Omental fat pad (tissue), 4 donors: ENCODE data around the gene ATP8B2. TPM values are rescaled to one million over a fixed set of nuclear protein-coding genes. Genes with fewer than 3 reads are reported as not detected.
"Not testable (repeated sequence)": the region's sequence is repeated elsewhere in the genome, so short reads cannot be mapped to it uniquely, and the experiment has no call there.

ENCODE experiments used
- ATAC-seq: fragments of 150-250 bp; one replicate; pipeline ENCODE4 v1.9.1; 2016; ENCODE audit warnings: mild to moderate bottlenecking, moderate library complexity; ENCODE audit not compliant: low FRiP score
- DNase-seq: peaks from one replicate; pipeline ENCODE4 v3.0.0-alpha.2; 2019; ENCODE audit warnings: low spot score
- total RNA-seq, 4 donors: library from RNA; depleted of rRNA; stranded (reverse); fragments of >200 nt; gene quantifications; one replicate each; pipeline ENCODE4 v1.1.0, GENCODE V29; 2016
- TF ChIP-seq, protein P1 (sequence below), 3 donors: fragments of 450-650 bp; IDR thresholded peaks; one replicate each; pipeline ENCODE4 v1.5.1; 2016 to 2017; ENCODE audit warnings: antibody characterized with exemption in 3 of 3, mild to moderate bottlenecking in 3 of 3, moderate library complexity in 2 of 3

Gene ATP8B2, protein sequence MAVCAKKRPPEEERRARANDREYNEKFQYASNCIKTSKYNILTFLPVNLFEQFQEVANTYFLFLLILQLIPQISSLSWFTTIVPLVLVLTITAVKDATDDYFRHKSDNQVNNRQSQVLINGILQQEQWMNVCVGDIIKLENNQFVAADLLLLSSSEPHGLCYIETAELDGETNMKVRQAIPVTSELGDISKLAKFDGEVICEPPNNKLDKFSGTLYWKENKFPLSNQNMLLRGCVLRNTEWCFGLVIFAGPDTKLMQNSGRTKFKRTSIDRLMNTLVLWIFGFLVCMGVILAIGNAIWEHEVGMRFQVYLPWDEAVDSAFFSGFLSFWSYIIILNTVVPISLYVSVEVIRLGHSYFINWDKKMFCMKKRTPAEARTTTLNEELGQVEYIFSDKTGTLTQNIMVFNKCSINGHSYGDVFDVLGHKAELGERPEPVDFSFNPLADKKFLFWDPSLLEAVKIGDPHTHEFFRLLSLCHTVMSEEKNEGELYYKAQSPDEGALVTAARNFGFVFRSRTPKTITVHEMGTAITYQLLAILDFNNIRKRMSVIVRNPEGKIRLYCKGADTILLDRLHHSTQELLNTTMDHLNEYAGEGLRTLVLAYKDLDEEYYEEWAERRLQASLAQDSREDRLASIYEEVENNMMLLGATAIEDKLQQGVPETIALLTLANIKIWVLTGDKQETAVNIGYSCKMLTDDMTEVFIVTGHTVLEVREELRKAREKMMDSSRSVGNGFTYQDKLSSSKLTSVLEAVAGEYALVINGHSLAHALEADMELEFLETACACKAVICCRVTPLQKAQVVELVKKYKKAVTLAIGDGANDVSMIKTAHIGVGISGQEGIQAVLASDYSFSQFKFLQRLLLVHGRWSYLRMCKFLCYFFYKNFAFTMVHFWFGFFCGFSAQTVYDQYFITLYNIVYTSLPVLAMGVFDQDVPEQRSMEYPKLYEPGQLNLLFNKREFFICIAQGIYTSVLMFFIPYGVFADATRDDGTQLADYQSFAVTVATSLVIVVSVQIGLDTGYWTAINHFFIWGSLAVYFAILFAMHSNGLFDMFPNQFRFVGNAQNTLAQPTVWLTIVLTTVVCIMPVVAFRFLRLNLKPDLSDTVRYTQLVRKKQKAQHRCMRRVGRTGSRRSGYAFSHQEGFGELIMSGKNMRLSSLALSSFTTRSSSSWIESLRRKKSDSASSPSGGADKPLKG
- total RNA-seq = 10 to 100 TPM; 41.6 to 78.3 (median 51.0) TPM

DNA sequence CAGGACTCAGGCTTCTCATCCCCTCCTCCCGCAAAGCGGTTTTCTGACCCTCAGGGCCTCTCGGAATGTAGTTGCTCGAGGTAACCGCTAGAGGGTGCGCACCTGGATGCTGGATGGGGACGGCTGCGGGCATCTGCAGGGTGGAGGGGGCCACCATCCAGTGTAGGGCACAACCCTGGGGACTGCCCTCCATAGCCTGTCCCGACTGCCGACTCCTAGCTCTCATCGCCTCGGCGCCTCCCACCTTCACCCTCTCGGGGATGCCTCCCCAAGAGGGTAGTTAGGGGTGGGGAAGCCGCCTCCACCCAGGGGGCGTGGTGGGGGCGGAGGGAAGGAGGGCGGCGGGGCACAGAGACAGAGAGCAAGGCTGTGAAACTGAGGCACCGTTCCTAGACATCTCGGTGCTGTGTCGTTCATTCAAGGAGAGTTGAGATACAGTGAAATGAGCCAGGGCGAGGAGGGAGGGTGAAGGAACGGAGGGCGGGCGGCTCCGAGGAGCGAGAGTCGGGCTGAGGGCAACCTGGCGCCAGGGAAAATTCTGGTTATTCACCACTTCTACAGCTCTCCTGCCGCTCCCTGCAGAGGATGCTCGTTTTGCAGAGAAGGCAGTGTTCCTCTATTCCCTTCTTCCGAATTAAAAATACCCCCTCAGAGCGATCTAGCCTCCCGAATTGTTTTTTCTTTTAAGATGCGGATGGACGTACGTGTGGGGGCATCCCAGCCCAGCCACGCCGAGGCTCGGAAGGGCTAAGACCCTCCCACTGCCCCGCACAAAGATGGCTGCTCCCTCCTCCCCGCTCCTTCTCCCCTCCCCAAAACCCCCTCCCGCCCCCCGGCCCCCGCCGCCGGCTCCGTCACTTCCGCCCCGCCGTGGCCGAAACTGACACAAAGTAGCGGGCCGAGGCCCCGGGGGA is at the start of gene ATP8B2:
TSS of gene ATP8B2 (plus strand) at position 857 of the 914 bp plus-strand sequence. CDS start 2,617 bp downstream, outside the sequence.
- ATAC-seq (peak; percentile 37), DNase-seq (peak; percentile 58)
- TF ChIP-seq, protein P1, sequence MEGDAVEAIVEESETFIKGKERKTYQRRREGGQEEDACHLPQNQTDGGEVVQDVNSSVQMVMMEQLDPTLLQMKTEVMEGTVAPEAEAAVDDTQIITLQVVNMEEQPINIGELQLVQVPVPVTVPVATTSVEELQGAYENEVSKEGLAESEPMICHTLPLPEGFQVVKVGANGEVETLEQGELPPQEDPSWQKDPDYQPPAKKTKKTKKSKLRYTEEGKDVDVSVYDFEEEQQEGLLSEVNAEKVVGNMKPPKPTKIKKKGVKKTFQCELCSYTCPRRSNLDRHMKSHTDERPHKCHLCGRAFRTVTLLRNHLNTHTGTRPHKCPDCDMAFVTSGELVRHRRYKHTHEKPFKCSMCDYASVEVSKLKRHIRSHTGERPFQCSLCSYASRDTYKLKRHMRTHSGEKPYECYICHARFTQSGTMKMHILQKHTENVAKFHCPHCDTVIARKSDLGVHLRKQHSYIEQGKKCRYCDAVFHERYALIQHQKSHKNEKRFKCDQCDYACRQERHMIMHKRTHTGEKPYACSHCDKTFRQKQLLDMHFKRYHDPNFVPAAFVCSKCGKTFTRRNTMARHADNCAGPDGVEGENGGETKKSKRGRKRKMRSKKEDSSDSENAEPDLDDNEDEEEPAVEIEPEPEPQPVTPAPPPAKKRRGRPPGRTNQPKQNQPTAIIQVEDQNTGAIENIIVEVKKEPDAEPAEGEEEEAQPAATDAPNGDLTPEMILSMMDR (IDR thresholded peaks at IDR 0.05) = peak in 1 of 3 donors; percentile 72

DNA sequence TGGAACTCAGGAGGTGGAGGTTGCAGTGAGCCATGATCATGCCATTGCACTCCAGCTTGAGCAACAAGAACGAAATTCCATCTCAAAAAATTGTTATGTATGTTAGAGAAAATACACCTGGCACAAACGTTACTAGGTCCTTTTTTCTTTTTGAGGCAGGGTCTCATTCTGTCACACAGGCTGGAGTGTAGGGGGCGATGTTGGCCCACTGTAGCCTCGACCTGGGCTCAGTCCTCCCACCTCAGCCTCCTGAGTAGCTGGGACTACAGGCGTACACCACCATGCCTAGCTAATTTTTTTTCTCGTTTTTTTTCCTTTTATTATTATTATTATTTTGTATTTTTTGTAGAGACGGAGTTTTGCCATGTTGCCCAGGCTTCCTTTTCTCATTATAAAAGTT is 48.5 kb upstream of the ATP8B2 start:
- DNase-seq (no peak), ATAC-seq (no peak)
- TF ChIP-seq, protein P1 (IDR thresholded peaks at IDR 0.05) = no peak

DNA sequence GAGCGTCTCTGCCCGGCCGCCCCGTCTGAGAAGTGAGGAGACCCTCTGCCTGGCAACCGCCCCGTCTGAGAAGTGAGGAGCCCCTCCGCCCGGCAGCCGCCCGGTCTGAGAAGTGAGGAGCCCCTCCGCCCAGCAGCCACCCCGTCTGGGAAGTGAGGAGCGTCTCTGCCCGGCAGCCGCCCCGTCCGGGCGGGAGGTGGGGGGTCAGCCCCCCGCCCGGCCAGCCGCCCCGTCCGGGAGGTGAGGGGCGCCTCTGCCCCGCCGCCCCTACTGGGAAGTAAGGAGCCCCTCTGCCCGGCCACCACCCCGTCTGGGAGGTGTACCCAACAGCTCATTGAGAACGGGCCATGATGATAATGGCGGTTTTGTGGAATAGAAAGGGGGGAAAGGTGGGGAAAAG is 37.7 kb upstream of the ATP8B2 start:
- ATAC-seq, DNase-seq: not testable (repeated sequence)

DNA sequence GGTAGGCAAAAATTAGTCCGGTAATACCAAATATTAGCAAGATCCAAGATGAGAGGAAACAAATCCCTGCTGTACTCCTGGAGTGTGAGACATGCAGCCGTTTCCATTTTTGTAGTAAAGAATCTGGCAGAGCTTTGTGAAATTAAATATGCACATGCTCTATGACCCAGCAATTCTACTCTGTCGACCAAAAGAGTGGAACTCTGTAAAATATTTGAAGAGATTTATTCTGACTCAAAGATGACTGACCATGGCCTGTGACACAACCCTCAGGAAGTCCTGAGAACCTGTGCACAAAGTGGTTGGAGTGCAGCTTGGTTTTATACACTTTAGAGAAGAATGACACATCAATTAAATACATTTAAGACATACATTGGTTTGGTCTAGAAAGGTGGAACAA is 36.7 kb upstream of the ATP8B2 start:
- TF ChIP-seq, protein P1 (IDR thresholded peaks at IDR 0.05) = no peak
- no peak for ATAC-seq

DNA sequence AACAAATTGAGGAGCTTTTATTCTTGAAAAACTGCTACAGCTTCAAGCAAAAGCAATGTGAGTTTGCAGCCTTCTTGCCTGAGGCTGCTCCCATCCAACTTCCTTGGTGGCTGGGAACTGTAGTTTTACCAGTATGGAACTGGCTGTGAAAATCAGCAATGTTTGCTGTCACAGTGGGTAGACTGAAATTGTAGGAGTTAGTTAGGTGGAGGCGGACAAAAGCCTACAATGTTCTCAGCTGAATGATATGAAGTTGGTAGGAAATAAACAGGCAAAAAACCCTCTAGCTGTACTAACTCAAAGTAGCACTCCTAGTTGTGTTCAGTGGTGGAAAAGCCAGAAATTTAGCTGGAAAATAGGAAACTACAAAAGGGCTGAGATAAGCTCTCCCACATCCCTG is 34.4 kb upstream of the ATP8B2 start:
- no peak for DNase-seq
- no peak for ATAC-seq
- TF ChIP-seq, protein P1 (IDR thresholded peaks at IDR 0.05) = no peak

More for the DNA sequence above, 36.7 kb upstream of the ATP8B2 start:
- no peak for DNase-seq

DNA sequence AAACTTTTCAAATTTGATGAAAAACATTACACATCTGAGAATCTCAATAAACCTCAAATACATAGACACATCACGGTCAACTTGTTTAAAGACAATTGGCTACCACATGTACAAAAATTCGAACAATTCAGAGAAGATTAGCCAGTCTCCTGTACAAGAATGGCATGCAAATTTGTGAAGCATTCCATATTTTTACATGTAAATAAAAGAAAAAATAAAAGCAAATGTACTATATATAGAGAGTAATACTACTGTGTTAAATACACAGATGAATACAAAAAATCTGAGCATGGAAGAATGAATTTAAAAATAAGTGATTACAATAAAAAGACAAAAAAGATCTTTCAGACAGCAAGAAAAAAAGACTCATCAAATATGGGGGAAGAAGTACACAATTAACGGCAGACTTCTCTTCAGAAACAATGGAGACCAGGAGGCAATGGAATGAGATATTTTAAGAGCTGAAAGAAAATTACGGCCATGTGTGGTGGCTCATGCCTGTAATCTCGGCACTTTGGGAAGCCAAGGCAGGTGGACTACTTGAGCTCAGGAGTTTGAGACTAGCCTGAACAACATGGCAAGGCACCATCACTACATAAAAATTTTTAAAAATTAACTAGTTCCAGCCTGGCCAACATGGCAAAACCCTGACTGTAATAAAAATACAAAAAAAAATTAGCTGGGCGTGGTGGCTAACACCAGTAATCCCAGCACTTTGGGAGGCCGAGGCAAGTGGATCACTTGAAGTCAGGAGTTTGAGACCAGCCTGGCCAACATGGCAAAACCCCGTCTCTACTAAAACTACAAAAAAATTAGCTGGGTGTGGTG is 29.7 kb upstream of the ATP8B2 start:
- no peak for ATAC-seq
- TF ChIP-seq, protein P1 (IDR thresholded peaks at IDR 0.05) = no peak
- no peak for DNase-seq
